ENCODE measurements around the gene MYO18A. TPM values are rescaled to one million over a fixed set of nuclear protein-coding genes. Genes with fewer than 3 reads are reported as not detected.

The MYO18A gene
- total and polyA plus RNA-seq, 2 experiments from 2014 or later, result 186 to 564 TPM

DNA sequence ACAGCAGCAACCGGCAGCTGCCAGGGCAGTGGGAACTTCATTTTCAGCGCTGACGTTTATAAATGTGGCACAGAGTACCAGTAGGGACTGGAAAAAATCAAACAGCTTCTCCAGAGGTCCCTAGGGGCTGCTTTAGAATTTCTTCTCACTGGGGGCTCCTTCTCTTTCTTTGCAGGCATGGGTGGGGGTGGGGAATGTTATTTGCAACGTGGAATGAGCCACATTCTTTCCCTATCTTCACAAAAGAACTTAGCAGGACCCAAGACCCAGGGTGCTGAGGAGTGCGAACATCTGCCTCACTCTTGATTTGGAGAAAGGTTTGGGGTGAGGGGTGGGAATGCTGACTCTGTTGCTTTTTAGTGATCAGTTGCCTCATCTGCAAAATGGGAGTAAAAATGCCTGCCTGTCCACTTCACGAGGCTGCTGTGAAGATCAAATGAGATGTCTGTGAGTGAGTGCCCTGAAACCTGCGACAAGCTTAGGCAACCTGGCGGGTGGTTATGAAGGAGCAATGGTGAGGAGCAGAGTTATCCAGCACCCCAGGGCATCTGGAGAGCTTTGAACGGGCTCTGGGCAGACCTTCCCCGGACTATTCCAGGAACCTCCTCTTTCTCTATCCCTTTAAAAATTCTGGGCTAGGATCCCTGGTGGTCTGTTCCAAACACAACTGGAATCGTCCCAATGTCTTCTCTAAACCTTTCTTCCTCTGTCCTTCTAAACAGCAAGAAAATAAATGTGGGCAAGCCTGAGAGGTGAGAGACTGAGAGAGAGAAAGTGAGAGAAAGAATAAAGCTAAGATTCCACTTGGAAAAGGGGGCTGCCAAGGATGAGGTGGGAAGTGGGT lies 148.0 kb downstream of the MYO18A start:
- no peaks in the 10 kb centered on the region for H3K9me3 ChIP-seq (ENCODE audit: low read depth)
- peak in 1 of 2 donors; percentile 27 for DNase-seq (ENCODE audit: low read depth in 1 of 2, low spot score in 1 of 2)
- no peaks in the 10 kb centered on the region for H3K4me1 ChIP-seq (ENCODE audit: low read depth)
- H3K36me3 ChIP-seq, result no peaks in the 10 kb centered on the region
- no peaks in the 10 kb centered on the region for H3K27me3 ChIP-seq
- no peak overlapping the region for H3K27ac ChIP-seq
- TF ChIP-seq, protein P1, sequence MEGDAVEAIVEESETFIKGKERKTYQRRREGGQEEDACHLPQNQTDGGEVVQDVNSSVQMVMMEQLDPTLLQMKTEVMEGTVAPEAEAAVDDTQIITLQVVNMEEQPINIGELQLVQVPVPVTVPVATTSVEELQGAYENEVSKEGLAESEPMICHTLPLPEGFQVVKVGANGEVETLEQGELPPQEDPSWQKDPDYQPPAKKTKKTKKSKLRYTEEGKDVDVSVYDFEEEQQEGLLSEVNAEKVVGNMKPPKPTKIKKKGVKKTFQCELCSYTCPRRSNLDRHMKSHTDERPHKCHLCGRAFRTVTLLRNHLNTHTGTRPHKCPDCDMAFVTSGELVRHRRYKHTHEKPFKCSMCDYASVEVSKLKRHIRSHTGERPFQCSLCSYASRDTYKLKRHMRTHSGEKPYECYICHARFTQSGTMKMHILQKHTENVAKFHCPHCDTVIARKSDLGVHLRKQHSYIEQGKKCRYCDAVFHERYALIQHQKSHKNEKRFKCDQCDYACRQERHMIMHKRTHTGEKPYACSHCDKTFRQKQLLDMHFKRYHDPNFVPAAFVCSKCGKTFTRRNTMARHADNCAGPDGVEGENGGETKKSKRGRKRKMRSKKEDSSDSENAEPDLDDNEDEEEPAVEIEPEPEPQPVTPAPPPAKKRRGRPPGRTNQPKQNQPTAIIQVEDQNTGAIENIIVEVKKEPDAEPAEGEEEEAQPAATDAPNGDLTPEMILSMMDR (IDR thresholded peaks at IDR 0.05; ENCODE audit: low read depth, low read length), result no peak
- no peak overlapping the region for H3K4me3 ChIP-seq

DNA sequence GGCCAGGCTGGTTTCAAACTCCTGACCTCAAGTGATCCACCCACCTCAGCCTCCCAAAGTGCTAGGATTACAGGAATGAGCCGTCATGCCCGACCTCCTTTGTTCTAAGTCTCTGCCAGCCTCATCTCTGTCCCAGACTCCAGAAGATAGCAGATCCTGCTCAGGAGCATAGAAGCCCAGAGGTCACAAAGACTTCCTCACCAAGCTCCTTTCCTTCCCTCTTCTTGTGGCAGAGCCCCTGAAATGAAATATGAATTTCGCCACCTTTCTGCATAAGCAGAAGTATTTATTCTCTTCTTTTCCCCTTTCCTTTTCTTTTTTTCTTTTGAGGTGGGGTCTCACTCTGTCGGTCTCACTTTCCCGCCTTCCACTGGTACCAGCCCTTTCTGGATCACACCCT lies 148.7 kb downstream of the MYO18A start:
- DNase-seq (ENCODE audit: low read depth in 1 of 2, low spot score in 1 of 2), result no peak
- no peaks in the 10 kb centered on the region for H3K36me3 ChIP-seq
- H3K9me3 ChIP-seq (ENCODE audit: low read depth), result no peaks in the 10 kb centered on the region
- no peak overlapping the region for H3K27ac ChIP-seq
- no peak overlapping the region for H3K4me3 ChIP-seq
- no peaks in the 10 kb centered on the region for H3K27me3 ChIP-seq
- TF ChIP-seq, protein P1 (IDR thresholded peaks at IDR 0.05; ENCODE audit: low read depth, low read length), result no peak
- H3K4me1 ChIP-seq (ENCODE audit: low read depth), result no peaks in the 10 kb centered on the region

DNA sequence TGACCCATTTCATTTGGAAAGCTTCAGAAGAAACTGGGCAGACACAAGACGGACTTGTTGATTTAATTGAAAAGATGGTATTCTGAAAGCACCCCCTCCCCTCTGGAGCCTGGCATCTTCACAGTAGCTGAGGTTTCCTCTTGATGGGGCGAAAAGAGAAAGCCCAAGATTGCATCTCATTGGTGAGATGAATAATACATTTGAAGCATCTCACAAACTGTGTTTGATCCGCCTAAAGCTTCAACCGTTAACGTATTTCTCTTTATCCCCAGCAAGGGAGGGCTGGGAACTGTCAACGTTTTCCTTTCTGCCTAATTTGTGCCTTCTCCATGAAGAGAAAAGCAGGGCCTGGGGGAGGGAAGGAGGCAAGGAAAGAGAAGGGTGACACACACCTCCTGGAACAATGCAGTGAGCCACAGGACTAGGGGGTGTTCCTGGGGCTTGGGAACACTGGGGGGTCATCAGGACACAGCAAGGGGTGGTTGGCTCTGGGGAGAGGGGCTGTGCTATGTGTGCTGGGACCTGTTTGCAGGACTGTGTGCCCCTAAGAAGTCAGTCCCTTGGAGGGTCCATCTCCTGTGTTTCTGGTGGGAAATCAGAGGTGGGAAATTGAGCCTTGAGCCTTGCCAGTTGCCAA lies 155.8 kb downstream of the MYO18A start:
- DNase-seq (ENCODE audit: low read depth in 1 of 2, low spot score in 1 of 2), result no peak
- Histone ChIP-seq H3K36me3 (no peaks in the 10 kb centered on the region), H3K27me3 (peaks cover 2% of the 10 kb centered on the region), H3K9me3 (ENCODE audit: low read depth) (no peaks in the 10 kb centered on the region), H3K4me1 (ENCODE audit: low read depth) (peaks cover 7% of the 10 kb centered on the region), H3K27ac (no peak overlapping the region), H3K4me3 (no peak overlapping the region)
- TF ChIP-seq, protein P1 (IDR thresholded peaks at IDR 0.05; ENCODE audit: low read depth, low read length), result no peak

DNA sequence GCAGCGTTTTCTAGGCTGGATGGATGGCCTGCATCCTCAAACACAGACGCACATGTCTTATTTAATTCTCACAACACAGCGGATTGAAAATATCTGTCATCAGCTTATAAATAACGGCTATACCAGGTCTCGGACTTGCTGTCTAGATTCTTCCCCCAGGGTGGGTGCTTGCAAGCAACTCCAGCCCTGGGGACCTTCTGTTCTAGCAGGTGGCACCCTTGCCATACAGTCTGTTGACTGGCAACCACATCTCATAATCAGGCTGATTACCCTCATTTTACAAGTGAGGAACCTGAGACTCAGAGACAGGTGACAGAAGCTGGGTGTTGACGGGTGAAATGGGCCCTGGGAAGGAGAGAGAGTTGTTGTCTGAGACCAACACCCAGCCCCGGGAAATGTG lies 158.1 kb downstream of the MYO18A start:
- no peak for DNase-seq (ENCODE audit: low read depth in 1 of 2, low spot score in 1 of 2)
- Histone ChIP-seq H3K27me3 (peaks cover 6% of the 10 kb centered on the region), H3K4me1 (ENCODE audit: low read depth) (peaks cover 7% of the 10 kb centered on the region), H3K27ac (no peak overlapping the region), H3K9me3 (ENCODE audit: low read depth) (no peaks in the 10 kb centered on the region), H3K4me3 (no peak overlapping the region), H3K36me3 (no peaks in the 10 kb centered on the region)
- TF ChIP-seq, protein P1 (IDR thresholded peaks at IDR 0.05; ENCODE audit: low read depth, low read length), result no peak

DNA sequence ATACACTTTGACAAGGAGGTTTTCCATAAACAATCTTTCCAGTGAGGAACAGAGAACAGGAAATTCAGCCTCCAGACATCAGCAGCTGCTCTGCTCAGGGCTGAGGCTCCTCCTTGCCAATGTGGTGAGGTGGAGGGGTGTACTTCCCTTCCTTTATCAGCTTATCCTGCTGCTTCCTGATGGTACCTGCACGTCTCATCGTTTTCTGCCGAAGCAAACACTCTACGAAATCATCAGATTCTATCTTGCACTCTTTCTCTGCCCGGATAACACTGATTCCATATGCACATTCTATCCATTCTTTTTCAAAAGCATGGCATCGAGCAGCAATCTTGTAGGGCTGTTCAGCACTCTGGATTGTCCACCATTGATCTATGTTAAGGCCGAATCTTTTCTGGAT lies 159.0 kb downstream of the MYO18A start:
- H3K36me3 ChIP-seq, result no peaks in the 10 kb centered on the region
- peaks cover 7% of the 10 kb centered on the region for H3K4me1 ChIP-seq (ENCODE audit: low read depth)
- H3K27ac ChIP-seq, result no peak overlapping the region
- no peaks in the 10 kb centered on the region for H3K9me3 ChIP-seq (ENCODE audit: low read depth)
- no peak for DNase-seq (ENCODE audit: low read depth in 1 of 2, low spot score in 1 of 2)
- TF ChIP-seq, protein P1 (IDR thresholded peaks at IDR 0.05; ENCODE audit: low read depth, low read length), result no peak
- H3K4me3 ChIP-seq, result no peak overlapping the region
- peaks cover 6% of the 10 kb centered on the region for H3K27me3 ChIP-seq

Other genes starting within 250 kb of the MYO18A start
- 45.6 and 46.1 TPM in 2 replicates for gene PHF12, start 228.9 kb downstream of the MYO18A start, total RNA-seq
- gene PHF12, start 228.9 kb downstream of the MYO18A start, polyA plus RNA-seq, result 11.6 and 17.9 TPM in 2 replicates
- gene SEZ6, start 174.4 kb downstream of the MYO18A start, total RNA-seq, result 0.07 and 0.21 TPM in 2 replicates
- 0.91 and 0.95 TPM in 2 replicates for gene SEZ6, start 174.4 kb downstream of the MYO18A start, polyA plus RNA-seq
- 6.5 TPM in 2 replicates for gene PIPOX, start 137.3 kb downstream of the MYO18A start, total RNA-seq
- 3.6 and 5.3 TPM in 2 replicates for gene PIPOX, start 137.3 kb downstream of the MYO18A start, polyA plus RNA-seq
- not detected in 2 replicates for gene CRYBA1, start 66.5 kb upstream of the MYO18A start, total RNA-seq
- not detected in 2 replicates for gene CRYBA1, start 66.5 kb upstream of the MYO18A start, polyA plus RNA-seq
- gene NUFIP2, start 113.8 kb upstream of the MYO18A start, total RNA-seq, result 16.8 and 28.2 TPM in 2 replicates
- 9.7 and 15.7 TPM in 2 replicates for gene NUFIP2, start 113.8 kb upstream of the MYO18A start, polyA plus RNA-seq
- 35.0 and 43.1 TPM in 2 replicates for gene TAOK1, start 210.0 kb upstream of the MYO18A start, total RNA-seq
- 5.8 and 8.0 TPM in 2 replicates for gene TAOK1, start 210.0 kb upstream of the MYO18A start, polyA plus RNA-seq